ENCODE results near the gene TP53TG5.

DNA sequence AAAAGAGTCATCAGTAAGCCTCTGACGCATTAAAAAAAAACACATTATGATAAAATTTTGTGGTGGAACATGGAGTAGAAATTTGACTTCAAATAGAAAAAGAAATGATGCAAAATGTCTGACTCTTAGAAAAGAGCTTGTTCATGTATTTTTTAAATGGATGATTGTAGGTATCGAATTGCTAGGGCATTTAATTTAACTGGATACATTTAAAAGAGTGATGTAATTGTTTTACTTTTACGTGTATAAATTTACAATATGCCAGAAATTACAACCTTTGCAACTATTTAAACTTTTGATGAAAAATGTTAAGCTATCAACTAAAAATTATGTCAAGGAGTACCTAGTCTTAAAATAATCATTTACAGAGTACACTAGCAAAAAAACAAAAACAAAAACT lies 25.4 kb downstream of the TP53TG5 start:
- TF ChIP-seq, protein P1, sequence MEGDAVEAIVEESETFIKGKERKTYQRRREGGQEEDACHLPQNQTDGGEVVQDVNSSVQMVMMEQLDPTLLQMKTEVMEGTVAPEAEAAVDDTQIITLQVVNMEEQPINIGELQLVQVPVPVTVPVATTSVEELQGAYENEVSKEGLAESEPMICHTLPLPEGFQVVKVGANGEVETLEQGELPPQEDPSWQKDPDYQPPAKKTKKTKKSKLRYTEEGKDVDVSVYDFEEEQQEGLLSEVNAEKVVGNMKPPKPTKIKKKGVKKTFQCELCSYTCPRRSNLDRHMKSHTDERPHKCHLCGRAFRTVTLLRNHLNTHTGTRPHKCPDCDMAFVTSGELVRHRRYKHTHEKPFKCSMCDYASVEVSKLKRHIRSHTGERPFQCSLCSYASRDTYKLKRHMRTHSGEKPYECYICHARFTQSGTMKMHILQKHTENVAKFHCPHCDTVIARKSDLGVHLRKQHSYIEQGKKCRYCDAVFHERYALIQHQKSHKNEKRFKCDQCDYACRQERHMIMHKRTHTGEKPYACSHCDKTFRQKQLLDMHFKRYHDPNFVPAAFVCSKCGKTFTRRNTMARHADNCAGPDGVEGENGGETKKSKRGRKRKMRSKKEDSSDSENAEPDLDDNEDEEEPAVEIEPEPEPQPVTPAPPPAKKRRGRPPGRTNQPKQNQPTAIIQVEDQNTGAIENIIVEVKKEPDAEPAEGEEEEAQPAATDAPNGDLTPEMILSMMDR (IDR thresholded peaks at IDR 0.05): no peak
- no peak for TF ChIP-seq POLR2A (IDR thresholded peaks at IDR 0.05)

All from tibial nerve (tissue), 3 donors.